Duodenal mucosa (tissue), 2 donors: ENCODE data around the gene THADA.
"Not testable (repeated sequence)": the region's sequence is repeated elsewhere in the genome, so short reads cannot be mapped to it uniquely, and the experiment has no call there.

ENCODE experiments used
- H3K27ac ChIP-seq: one replicate; pipeline ENCODE4 v1.7.0; 2013; ENCODE audit warnings: low read depth, low read length
- H3K27me3 ChIP-seq, 2 donors: one replicate each; pipeline ENCODE4 v1.7.0; 2013; ENCODE audit warnings: low read length in 2 of 2, control low read depth in 1 of 2; ENCODE audit not compliant: insufficient read depth in 2 of 2, control insufficient read depth in 1 of 2
- H3K36me3 ChIP-seq, 2 donors: one replicate each; pipeline ENCODE4 v1.7.0; 2013; ENCODE audit warnings: low read length in 2 of 2, control low read depth in 1 of 2; ENCODE audit not compliant: insufficient read depth in 2 of 2, control insufficient read depth in 1 of 2
- H3K4me1 ChIP-seq, 2 donors: one replicate each; pipeline ENCODE4 v1.7.0; 2013; ENCODE audit warnings: low read length in 2 of 2, control low read depth in 1 of 2; ENCODE audit not compliant: insufficient read depth in 2 of 2, control insufficient read depth in 1 of 2
- H3K4me3 ChIP-seq, 2 donors: one replicate each; pipeline ENCODE4 v1.7.0; 2013; ENCODE audit warnings: low read length in 2 of 2, low read depth in 1 of 2
- H3K9ac ChIP-seq, 2 donors: one replicate each; pipeline ENCODE4 v1.7.0; 2013; ENCODE audit warnings: low read length in 2 of 2, low read depth in 1 of 2
- H3K9me3 ChIP-seq, 2 donors: one replicate each; pipeline ENCODE4 v1.7.0; 2013; ENCODE audit warnings: low read length in 2 of 2, control low read depth in 1 of 2; ENCODE audit not compliant: control insufficient read depth in 1 of 2

THADA gene

GRCh38 chr2:43563679-43564078 lies 32.2 kb downstream of the THADA start:
- no peaks in the 10 kb centered on the region for H3K36me3 ChIP-seq
- H3K9ac ChIP-seq = no peak overlapping the region
- no peak overlapping the region for H3K4me3 ChIP-seq
- H3K9me3 ChIP-seq = no peaks in the 10 kb centered on the region
- peaks cover 11 to 14% of the 10 kb centered on the region in 2 donors for H3K4me1 ChIP-seq
- H3K27ac ChIP-seq = no peak overlapping the region
- H3K27me3 ChIP-seq = no peaks in the 10 kb centered on the region

GRCh38 chr2:43560231-43560547 lies 35.6 kb downstream of the THADA start:
- no peak overlapping the region for H3K27ac ChIP-seq
- H3K9ac ChIP-seq = no peak overlapping the region
- no peaks in the 10 kb centered on the region for H3K9me3 ChIP-seq
- no peak overlapping the region for H3K4me3 ChIP-seq
- no peaks in the 10 kb centered on the region for H3K27me3 ChIP-seq
- peaks cover 21% of the 10 kb centered on the region in 2 donors for H3K4me1 ChIP-seq
- no peaks in the 10 kb centered on the region for H3K36me3 ChIP-seq

- Histone ChIP-seq H3K27ac (no peak overlapping the region), H3K9me3 (no peaks in the 10 kb centered on the region), H3K27me3 (no peaks in the 10 kb centered on the region), H3K9ac (no peak overlapping the region), H3K4me3 (no peak overlapping the region), H3K36me3 (no peaks in the 10 kb centered on the region), H3K4me1 (peaks cover 21% of the 10 kb centered on the region in 2 donors)
These were observed 36.2 kb downstream of the THADA start for GRCh38 chr2:43559391-43560230.

- H3K27me3 ChIP-seq = no peaks in the 10 kb centered on the region
- peaks cover under 1 to 5% of the 10 kb centered on the region in 2 donors for H3K36me3 ChIP-seq
- H3K9me3 ChIP-seq = no peaks in the 10 kb centered on the region
- H3K27ac ChIP-seq = no peak overlapping the region
- no peak overlapping the region for H3K4me3 ChIP-seq
- no peak overlapping the region for H3K9ac ChIP-seq
- peaks cover 21% of the 10 kb centered on the region in 2 donors for H3K4me1 ChIP-seq
These were observed 38.6 kb downstream of the THADA start for GRCh38 chr2:43557196-43557595.

- Histone ChIP-seq H3K4me3 (no peak overlapping the region), H3K36me3 (peaks cover 4 to 12% of the 10 kb centered on the region in 2 donors), H3K9me3 (no peaks in the 10 kb centered on the region), H3K27me3 (no peaks in the 10 kb centered on the region), H3K4me1 (peaks cover 21% of the 10 kb centered on the region in 2 donors), H3K27ac (no peak overlapping the region), H3K9ac (no peak overlapping the region)
These were observed 39.6 kb downstream of the THADA start for GRCh38 chr2:43556256-43556655.

- Histone ChIP-seq H3K9me3 (no peaks in the 10 kb centered on the region), H3K27me3 (no peaks in the 10 kb centered on the region), H3K4me1 (peaks cover 6 to 9% of the 10 kb centered on the region in 2 donors), H3K36me3 (peaks cover 4 to 20% of the 10 kb centered on the region in 2 donors), H3K4me3 (no peak overlapping the region), H3K9ac (no peak overlapping the region), H3K27ac (no peak overlapping the region)
These were observed 42.4 kb downstream of the THADA start for GRCh38 chr2:43553341-43553855.

- Histone ChIP-seq H3K4me1 (peaks cover 0 to 3% of the 10 kb centered on the region in 2 donors), H3K27ac (no peak overlapping the region), H3K9me3 (no peaks in the 10 kb centered on the region), H3K9ac (no peak overlapping the region), H3K4me3 (no peak overlapping the region), H3K36me3 (peaks cover 4 to 20% of the 10 kb centered on the region in 2 donors), H3K27me3 (no peaks in the 10 kb centered on the region)
These were observed 43.8 kb downstream of the THADA start for GRCh38 chr2:43551990-43552389.

GRCh38 chr2:43548381-43548780 lies 47.5 kb downstream of the THADA start:
- H3K36me3 ChIP-seq = peaks cover 4 to 15% of the 10 kb centered on the region in 2 donors

GRCh38 chr2:43542285-43542933 lies 53.4 kb downstream of the THADA start:
- Histone ChIP-seq H3K27me3 (no peaks in the 10 kb centered on the region), H3K4me3 (no peak overlapping the region), H3K27ac (no peak overlapping the region), H3K4me1 (peaks cover 0 to 4% of the 10 kb centered on the region in 2 donors), H3K9me3 (no peaks in the 10 kb centered on the region), H3K9ac (no peak overlapping the region), H3K36me3 (peaks cover 4 to 5% of the 10 kb centered on the region in 2 donors)

More at GRCh38 chr2:43548381-43548780, 47.5 kb downstream of the THADA start:
- not testable (repeated sequence) for H3K9me3 ChIP-seq, H3K9ac ChIP-seq, H3K4me3 ChIP-seq, H3K27me3 ChIP-seq, H3K27ac ChIP-seq, H3K4me1 ChIP-seq

GRCh38 chr2:43541165-43541564 lies 54.7 kb downstream of the THADA start:
- Histone ChIP-seq H3K4me1 (peaks cover 0 to 4% of the 10 kb centered on the region in 2 donors), H3K27ac (no peak overlapping the region), H3K9ac (no peak overlapping the region), H3K27me3 (no peaks in the 10 kb centered on the region), H3K36me3 (peaks cover 4 to 5% of the 10 kb centered on the region in 2 donors), H3K4me3 (no peak overlapping the region), H3K9me3 (no peaks in the 10 kb centered on the region)
